K562 (cell line): Measurements from ENCODE around the gene TFCP2L1. TPM values are rescaled to one million over a fixed set of nuclear protein-coding genes. Genes with fewer than 3 reads are reported as not detected.

ENCODE experiments used
- ATAC-seq: fragments of 200-7000 bp; cut with Tn5 transposase; 3 replicates; pipeline ENCODE4 v1.9.1; 2020; ENCODE audit warnings: moderate library complexity
- BruUV-seq: library from RNA; stranded (reverse); fragments of 400-500 nt; replicated peaks from 2 replicates; lab custom pipeline; 2021; lab: Mats Ljungman, UMichigan
- CTCF ChIA-PET: fragments of 300-600 bp; formaldehyde crosslinking; extraction: SDS; loops from one replicate; lab custom pipeline; 2021; ENCODE audit warnings: low intra/inter-chr PET ratio; lab: Yijun Ruan, JAX
- POLR2A ChIA-PET: fragments of 300-600, 350-650 bp; sonication (Branson Sonifier 250); formaldehyde crosslinking; extraction: SDS; loops from one replicate; lab custom pipeline; 2021; ENCODE audit warnings: antibody characterized with exemption, inconsistent platforms; lab: Yijun Ruan, JAX
- DNase-seq, 4 experiments: peaks; one replicate each; pipeline versions ENCODE4 v3.0.0 to v3.0.0-alpha.2; 2011 to 2018; ENCODE audit warnings: low spot score in 3 of 4, mixed read lengths in 3 of 4; ENCODE audit errors: extremely low read depth in 1 of 4
- FAIRE-seq: peaks from 2 replicates; lab custom pipeline; 2011; peaks lifted over from hg19 to GRCh38; lab: Jason Lieb, UNC
- H2AFZ ChIP-seq: 2 replicates; pipeline ENCODE4 v1.6.0; 2011; ENCODE audit warnings: low read depth, low read length, control low read depth, inconsistent platforms
- H3K27ac ChIP-seq: fragments of 200-600 bp; 3 replicates; pipeline ENCODE4 v1.8.0; 2011; ENCODE audit warnings: low read depth, mild to moderate bottlenecking, control low read depth, inconsistent platforms, low read length, moderate library complexity, mixed read lengths; ENCODE audit errors: extremely low read depth
- H3K27me3 ChIP-seq, 2 experiments: fragments of 300-600 bp in 1 of 2; 2 replicates in 1 of 2; 3 replicates in 1 of 2; pipeline versions ENCODE4 v1.6.0 to v1.8.0; 2011; ENCODE audit warnings: inconsistent platforms in 2 of 2, low read length in 2 of 2, mild to moderate bottlenecking in 1 of 2, mixed read lengths in 1 of 2, moderate library complexity in 1 of 2; ENCODE audit not compliant: control insufficient read depth in 2 of 2, insufficient read depth in 2 of 2
- H3K36me3 ChIP-seq: fragments of 300-600 bp; 3 replicates; pipeline ENCODE4 v1.8.0; 2011; ENCODE audit warnings: mild to moderate bottlenecking, low read length, inconsistent platforms; ENCODE audit not compliant: control insufficient read depth, insufficient read depth
- H3K4me1 ChIP-seq, 2 experiments: fragments of 200-600 bp in 1 of 2; replicated peaks in 1 of 2; 2 replicates in 1 of 2; 3 replicates in 1 of 2; pipeline versions ENCODE4 v1.5.1 to v1.8.0; 2011; ENCODE audit warnings: inconsistent platforms in 2 of 2, low read length in 2 of 2, mild to moderate bottlenecking in 1 of 2, mixed read lengths in 1 of 2, moderate library complexity in 1 of 2; ENCODE audit not compliant: control insufficient read depth in 2 of 2, insufficient read depth in 2 of 2
- H3K4me2 ChIP-seq: 2 replicates; pipeline ENCODE4 v1.6.1; 2011; ENCODE audit warnings: low read length, control low read depth, inconsistent platforms, mixed read lengths; ENCODE audit not compliant: insufficient read depth
- H3K4me3 ChIP-seq: fragments of 200-600 bp; sonication (generic), shearing (Covaris generic); 2 replicates; pipeline ENCODE4 v1.5.1; 2016; ENCODE audit warnings: control low read depth, inconsistent platforms
- H3K79me2 ChIP-seq: fragments of 200-600 bp; 3 replicates; pipeline ENCODE4 v1.8.0; 2011; ENCODE audit warnings: low read length, inconsistent platforms; ENCODE audit not compliant: control insufficient read depth, insufficient read depth
- H3K9ac ChIP-seq, 2 experiments: 2 replicates each; pipeline versions ENCODE4 v1.6.0 to v1.6.1; 2011; ENCODE audit warnings: low read depth in 2 of 2, low read length in 2 of 2, control low read depth in 1 of 2, inconsistent platforms in 1 of 2, mild to moderate bottlenecking in 1 of 2, mixed read lengths in 1 of 2; ENCODE audit not compliant: insufficient read depth in 1 of 2
- H3K9me1 ChIP-seq: one replicate; pipeline ENCODE4 v1.6.0; 2011; ENCODE audit warnings: inconsistent platforms, mild to moderate bottlenecking, low read length, moderate library complexity; ENCODE audit not compliant: control insufficient read depth, insufficient read depth
- H3K9me3 ChIP-seq: replicated peaks from 2 replicates; pipeline ENCODE4 v1.5.1; 2011; ENCODE audit warnings: low read depth, low read length, inconsistent platforms; ENCODE audit not compliant: control insufficient read depth, insufficient read depth
- H4K20me1 ChIP-seq: replicated peaks from 2 replicates; pipeline ENCODE4 v1.6.1; 2011; ENCODE audit warnings: low read length, inconsistent platforms, mixed read lengths; ENCODE audit not compliant: control insufficient read depth, insufficient read depth
- CREBBP ChIP-seq: IDR thresholded peaks from one replicate; pipeline ENCODE4 v1.6.1; 2012; ENCODE audit warnings: low read depth, mild to moderate bottlenecking, control low read depth, inconsistent platforms, low read length
- EZH2 ChIP-seq: IDR thresholded peaks from 2 replicates; pipeline ENCODE4 v1.6.1; 2012; ENCODE audit warnings: low read depth, mild to moderate bottlenecking, inconsistent platforms, low read length, borderline replicate concordance
- MECOM ChIP-seq: fragments of 250-450 bp; sonication (Bioruptor Pico); IDR thresholded peaks from 2 replicates; pipeline ENCODE4 v1.8.0; 2022; ENCODE audit warnings: inconsistent platforms
- MGA ChIP-seq: fragments of 450-650 bp; IDR thresholded peaks from 2 replicates; pipeline ENCODE4 v1.6.1; 2016; ENCODE audit warnings: mild to moderate bottlenecking, moderate library complexity
- MIER1 ChIP-seq: fragments of 450-650 bp; IDR thresholded peaks from 2 replicates; pipeline ENCODE4 v1.6.1; 2016; ENCODE audit warnings: antibody characterized with exemption, mild to moderate bottlenecking, low read depth
- RAD21 ChIP-seq, 2 experiments: fragments of 250-450 bp in 1 of 2; fragments of 450-650 bp in 1 of 2; sonication (Bioruptor Pico) in 1 of 2; formaldehyde crosslinking in 1 of 2; IDR thresholded peaks in 1 of 2; conservative IDR thresholded peaks in 1 of 2; 2 replicates each; pipeline versions ENCODE4 v1.4.0 to v1.8.0; 2020 to 2022; ENCODE audit warnings: mild to moderate bottlenecking in 2 of 2, moderate library complexity in 1 of 2
- SMAD4 ChIP-seq: fragments of 250-450 bp; sonication (Bioruptor Pico); conservative IDR thresholded peaks from 2 replicates; pipeline ENCODE4 v1.8.0; 2021; ENCODE audit warnings: inconsistent platforms, mild to moderate bottlenecking, moderate library complexity
- ZFP36 ChIP-seq: fragments of 150-350 bp; IDR thresholded peaks from 2 replicates; pipeline ENCODE4 v1.6.1; 2018; ENCODE audit warnings: low read length, low read depth; ENCODE audit not compliant: partially characterized antibody
- WGBS: fragments of 100-300 bp; shearing (Covaris generic); methylation state at CpG from one replicate; pipeline ENCODE4 v1.1.6; 2016; ENCODE audit warnings: low coverage, mixed read lengths; ENCODE audit not compliant: insufficient coverage; ENCODE audit errors: missing lambda C conversion rate; 5-methylcytosine and 5-hydroxymethylcytosine counted together
- in situ Hi-C: fragments of 300-500 bp; cut with MboI; formaldehyde crosslinking; loops from 4 replicates; pipeline ENCODE4 v1.15.0; 2018; ENCODE audit warnings: inconsistent platforms, mixed read lengths
- intact Hi-C: fragments of 100-400 bp; cut with micrococcal nuclease; formaldehyde crosslinking; loops from 2 replicates; pipeline ENCODE4 v1.14.2; 2022
- polyA plus RNA-seq, 8 experiments: library from polyadenylated mRNA; depleted of rRNA in 4 of 8; stranded (reverse) in 5 of 8; unstranded in 3 of 8; fragments of >200 nt; fragmentation: Nextera tagmentation in 2 of 8; fragmentation: Illumina TruSeq in 1 of 8; extraction: Ambion mirVana in 2 of 8; extraction: Trizol in 1 of 8; gene quantifications; 2 replicates each; pipeline versions ENCODE4 v1.2.1 to v1.2.3, GENCODE V29; 2011 to 2014; ENCODE audit warnings: inconsistent platforms in 1 of 8, missing spikeins in 1 of 8
- total RNA-seq, 7 experiments: library from RNA; depleted of rRNA in 6 of 7; stranded (reverse); fragments of >200 nt in 6 of 7; fragmentation: Illumina TruSeq in 2 of 7; extraction: Trizol in 2 of 7; gene quantifications; 2 replicates each; pipeline versions ENCODE4 v1.2.1 to v1.2.3, GENCODE V29; 2011 to 2021; ENCODE audit warnings: low replicate concordance in 1 of 7
- TF ChIP-seq, protein P1 (sequence below): fragments of 250-450 bp; sonication (Bioruptor Pico); IDR thresholded peaks from 2 replicates; pipeline ENCODE4 v1.5.0; 2020; ENCODE audit warnings: mild to moderate bottlenecking, borderline replicate concordance

The TFCP2L1 gene
- total and polyA plus RNA-seq, 9 of the 15 experiments (the other 6 are each of a cell fraction or from before 2014, with no cell fraction given), result 0.08 to 1.00 (median 0.42) TPM

GRCh38 chr2:121207494-121207893 lies 77.5 kb downstream of the TFCP2L1 start:
- no peak overlapping the region for H3K4me2 ChIP-seq
- 3% methylated on average over 5 of the region's 5 CpGs for WGBS
- H2AFZ ChIP-seq, result no peak overlapping the region; the same call in 1 of the 2 replicates
- intact Hi-C loops, result no loop called here
- H3K9ac ChIP-seq, result no peak overlapping the region
- no peak overlapping the region for H3K4me3 ChIP-seq
- H3K36me3 ChIP-seq, result no peaks in the 10 kb centered on the region
- no peak overlapping the region for H3K27ac ChIP-seq
- no peaks in the 10 kb centered on the region for H3K79me2 ChIP-seq
- BruUV-seq, result no TSS peak
- CTCF ChIA-PET, result no interaction called here
- no peaks in the 10 kb centered on the region for H3K9me1 ChIP-seq
- peaks cover 3% of the 10 kb centered on the region; the same call in 1 of the 2 replicates for H4K20me1 ChIP-seq
- in situ Hi-C loops, result no loop called here
- no peak for ATAC-seq
- no peaks in the 10 kb centered on the region; a peak in 1 of 5 replicates for H3K4me1 ChIP-seq
- no peak for FAIRE-seq
- H3K27me3 ChIP-seq, result peaks cover 20 to 58% of the 10 kb centered on the region in 2 experiments; a peak in 4 of 5 replicates
- no peaks in the 10 kb centered on the region for H3K9me3 ChIP-seq
- POLR2A ChIA-PET, result no interaction called here
- DNase-seq, result no peak
- TF ChIP-seq ZFP36 (no peak), MGA (no peak), SMAD4 (CRISPR knock-in tag) (no peak), EZH2 (no peak), CREBBP (no peak), MECOM (CRISPR knock-in tag) (no peak), MIER1 (no peak), RAD21 (CRISPR knock-in tag; conservative IDR thresholded peaks at IDR 0.05 in 1 of 2, IDR thresholded peaks at IDR 0.05 in 1 of 2) (no peak)
- TF ChIP-seq, protein P1, sequence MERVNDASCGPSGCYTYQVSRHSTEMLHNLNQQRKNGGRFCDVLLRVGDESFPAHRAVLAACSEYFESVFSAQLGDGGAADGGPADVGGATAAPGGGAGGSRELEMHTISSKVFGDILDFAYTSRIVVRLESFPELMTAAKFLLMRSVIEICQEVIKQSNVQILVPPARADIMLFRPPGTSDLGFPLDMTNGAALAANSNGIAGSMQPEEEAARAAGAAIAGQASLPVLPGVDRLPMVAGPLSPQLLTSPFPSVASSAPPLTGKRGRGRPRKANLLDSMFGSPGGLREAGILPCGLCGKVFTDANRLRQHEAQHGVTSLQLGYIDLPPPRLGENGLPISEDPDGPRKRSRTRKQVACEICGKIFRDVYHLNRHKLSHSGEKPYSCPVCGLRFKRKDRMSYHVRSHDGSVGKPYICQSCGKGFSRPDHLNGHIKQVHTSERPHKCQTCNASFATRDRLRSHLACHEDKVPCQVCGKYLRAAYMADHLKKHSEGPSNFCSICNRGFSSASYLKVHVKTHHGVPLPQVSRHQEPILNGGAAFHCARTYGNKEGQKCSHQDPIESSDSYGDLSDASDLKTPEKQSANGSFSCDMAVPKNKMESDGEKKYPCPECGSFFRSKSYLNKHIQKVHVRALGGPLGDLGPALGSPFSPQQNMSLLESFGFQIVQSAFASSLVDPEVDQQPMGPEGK, result no peak
